Activated T-cell treated with anti-CD3 and anti-CD28 coated beads, Interleukin-2, amount 50 U/mL, for 1 hour (primary cell): ENCODE measurements around the gene CHST8.
"Not testable (repeated sequence)": the region's sequence is repeated elsewhere in the genome, so short reads cannot be mapped to it uniquely, and the experiment has no call there.

Source experiments
- DNase-seq: peaks from one replicate; pipeline ENCODE4 v3.0.0-alpha.2; 2020

CHST8 gene

DNA sequence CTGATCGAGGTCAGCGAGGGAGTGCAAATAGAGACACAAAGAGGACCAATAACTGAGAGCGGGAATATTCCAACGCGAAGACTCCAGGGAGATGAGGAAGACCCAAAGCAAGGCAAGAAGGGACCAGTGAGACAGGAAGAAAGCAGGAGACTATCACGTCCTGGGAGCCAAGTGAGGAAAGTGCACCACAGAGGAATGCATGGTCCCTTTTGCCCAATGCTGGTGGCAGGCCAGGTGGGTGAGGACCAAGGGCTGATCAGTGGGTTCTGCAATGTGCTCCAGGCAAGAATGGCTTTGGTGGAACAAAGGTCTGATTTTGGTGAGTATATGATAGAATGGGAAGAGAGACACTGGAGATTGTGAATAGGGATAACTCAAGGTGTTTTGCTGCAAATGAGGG is 25.4 kb downstream of the CHST8 start:
- DNase-seq: no peak

DNA sequence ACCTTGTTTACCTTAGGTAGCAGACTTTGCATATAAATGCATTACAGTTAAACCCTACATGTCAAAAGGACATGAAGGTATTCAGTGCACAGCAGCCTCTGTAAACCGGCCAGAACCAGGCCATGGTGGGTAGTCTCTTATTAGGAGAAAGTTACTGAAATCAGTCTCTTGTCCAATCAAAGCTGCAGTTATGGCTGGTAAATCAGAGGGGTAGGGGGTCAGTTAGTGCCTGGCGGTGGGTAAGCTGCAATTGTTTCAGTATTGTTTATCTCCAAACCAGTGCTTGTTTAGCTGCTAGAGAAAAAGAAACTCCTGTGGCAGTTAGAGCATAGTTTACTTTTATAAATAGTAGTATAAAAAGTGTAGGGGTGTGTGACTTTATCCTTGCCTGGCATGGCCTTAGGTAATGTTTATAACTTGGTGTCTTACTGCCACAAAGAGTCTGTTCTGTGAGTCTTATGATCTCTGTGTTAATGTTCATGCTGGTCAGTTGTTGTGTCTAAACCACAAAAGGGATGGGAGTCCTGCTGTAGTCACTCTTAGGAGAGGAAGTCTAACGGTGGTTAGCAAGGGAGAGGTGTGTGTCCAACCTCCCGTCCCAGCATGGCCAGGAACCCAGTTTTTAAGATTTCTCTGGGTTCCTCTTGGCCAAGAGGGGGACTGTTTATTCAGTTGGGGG is 28.0 kb downstream of the CHST8 start:
- DNase-seq: no peak

DNA sequence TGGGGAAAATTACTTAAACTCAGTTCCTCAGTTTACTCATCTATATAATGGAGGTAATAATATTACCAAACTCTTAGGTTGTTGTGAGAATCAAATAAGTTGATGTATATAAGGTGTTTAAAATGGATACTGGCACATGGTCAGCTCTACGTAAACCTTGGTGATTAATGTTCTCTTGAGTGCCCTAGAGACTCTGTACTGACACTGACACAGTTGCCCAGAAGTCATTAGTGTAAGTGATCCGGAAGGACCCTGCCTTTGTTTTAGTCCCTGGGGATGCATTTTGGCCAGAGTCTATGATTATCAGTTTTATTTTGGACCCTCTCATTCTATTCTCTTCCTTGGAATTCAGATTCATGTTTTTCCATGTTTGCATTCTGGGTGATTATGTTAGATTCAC is 31.9 kb downstream of the CHST8 start:
- DNase-seq: no peak

- no peak for DNase-seq
These were observed 33.2 kb downstream of the CHST8 start for GRCh38 chr19:33654840-33655508.

- DNase-seq: no peak
These were observed 38.1 kb downstream of the CHST8 start for GRCh38 chr19:33659835-33660234.

DNA sequence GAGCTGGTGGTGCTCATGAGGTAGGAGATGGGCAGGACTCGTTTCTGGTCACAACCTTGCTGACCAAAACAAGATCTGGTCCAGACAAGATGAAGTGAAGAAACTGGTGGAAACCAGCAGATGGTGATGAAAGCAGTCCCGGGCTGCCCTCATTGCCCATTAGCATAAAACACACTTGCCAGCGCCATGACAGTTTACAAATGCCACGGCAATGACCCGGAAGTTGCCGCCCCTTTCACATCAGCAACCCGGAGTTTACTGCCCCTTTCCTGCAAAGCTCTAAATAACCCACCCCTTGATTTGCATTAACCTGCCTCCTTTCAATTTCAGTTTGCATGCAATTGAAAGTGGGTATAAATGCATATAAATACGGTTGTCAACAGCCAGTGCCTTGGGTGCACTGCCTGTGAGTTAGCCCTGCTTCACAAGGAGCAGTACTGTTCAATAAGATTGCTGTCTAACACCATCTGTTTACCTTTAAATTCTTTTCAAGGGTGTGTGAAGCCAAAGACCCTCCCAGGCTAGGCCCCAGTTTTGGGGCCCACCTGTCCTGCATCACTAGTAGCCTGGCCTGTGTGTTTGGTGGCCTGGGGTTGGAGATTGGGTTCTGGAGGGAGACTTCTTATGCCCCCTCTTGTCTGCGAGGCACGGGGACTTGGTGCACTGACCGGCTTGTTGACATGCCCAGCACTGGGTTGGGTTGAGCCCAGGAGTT is 38.8 kb downstream of the CHST8 start:
- DNase-seq: no peak

DNA sequence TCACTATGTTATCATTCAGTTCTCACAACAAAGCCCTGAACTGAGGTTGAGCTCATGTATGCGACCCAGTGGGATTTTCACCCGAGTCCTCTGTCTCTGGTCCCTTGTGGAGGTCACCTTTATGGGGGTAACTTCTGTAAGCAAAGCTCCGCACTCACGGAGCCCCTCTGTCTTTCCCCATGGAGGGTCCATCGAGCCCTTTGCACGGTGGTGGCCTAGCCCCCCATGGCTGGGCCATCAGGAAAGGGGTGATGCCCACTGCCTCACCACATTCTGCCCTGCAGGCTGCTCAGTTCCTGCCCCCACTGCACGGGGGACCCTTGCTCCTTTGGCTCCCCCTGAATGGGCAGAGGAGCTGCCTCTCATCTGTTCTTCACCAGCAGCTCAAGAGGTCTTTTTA is 39.6 kb downstream of the CHST8 start:
- no peak for DNase-seq

- no peak for DNase-seq
These were observed 40.8 kb downstream of the CHST8 start for GRCh38 chr19:33662391-33663092.

GRCh38 chr19:33663316-33663715 is 41.6 kb downstream of the CHST8 start:
- DNase-seq: not testable (repeated sequence)

GRCh38 chr19:33664744-33665143 is 43.0 kb downstream of the CHST8 start:
- no peak for DNase-seq

- DNase-seq: no peak
These were observed 44.2 kb downstream of the CHST8 start for GRCh38 chr19:33665776-33666595.

DNA sequence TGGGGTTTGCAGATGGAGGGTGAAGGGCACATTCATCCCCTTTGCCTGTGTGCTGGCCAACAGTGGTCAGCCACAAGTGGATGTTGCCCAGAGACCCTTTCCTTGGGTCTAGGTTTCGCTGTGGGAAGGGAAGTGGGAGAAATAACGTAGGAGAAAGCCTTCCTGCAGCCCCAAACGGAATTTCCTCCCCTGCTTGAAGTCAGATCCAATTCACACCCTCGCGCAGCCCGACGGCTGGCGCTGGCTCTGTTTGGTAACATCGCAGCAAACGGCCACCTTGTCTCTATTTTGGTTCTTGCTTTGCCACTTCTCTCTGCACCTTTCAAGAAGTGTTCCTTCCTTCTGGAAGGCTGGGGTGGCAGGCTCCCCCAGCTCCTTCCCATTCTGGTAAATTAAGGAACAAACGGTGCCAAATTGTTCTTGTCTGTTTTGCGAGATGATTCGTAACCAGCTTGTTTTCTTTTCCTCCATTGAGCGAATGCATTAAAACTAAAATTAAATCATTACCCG is 45.4 kb downstream of the CHST8 start:
- no peak for DNase-seq

- DNase-seq: no peak
These were observed 46.1 kb downstream of the CHST8 start for GRCh38 chr19:33667881-33668280.

- DNase-seq: no peak
These were observed 47.2 kb downstream of the CHST8 start for GRCh38 chr19:33668968-33669367.

- DNase-seq: no peak
These were observed 47.6 kb downstream of the CHST8 start for GRCh38 chr19:33669376-33669775.

- no peak for DNase-seq
These were observed 48.6 kb downstream of the CHST8 start for GRCh38 chr19:33670398-33670797.

- DNase-seq: no peak
These were observed 49.5 kb downstream of the CHST8 start for GRCh38 chr19:33671211-33671610.

- no peak for DNase-seq
These were observed 51.6 kb downstream of the CHST8 start for GRCh38 chr19:33673258-33673875.

DNA sequence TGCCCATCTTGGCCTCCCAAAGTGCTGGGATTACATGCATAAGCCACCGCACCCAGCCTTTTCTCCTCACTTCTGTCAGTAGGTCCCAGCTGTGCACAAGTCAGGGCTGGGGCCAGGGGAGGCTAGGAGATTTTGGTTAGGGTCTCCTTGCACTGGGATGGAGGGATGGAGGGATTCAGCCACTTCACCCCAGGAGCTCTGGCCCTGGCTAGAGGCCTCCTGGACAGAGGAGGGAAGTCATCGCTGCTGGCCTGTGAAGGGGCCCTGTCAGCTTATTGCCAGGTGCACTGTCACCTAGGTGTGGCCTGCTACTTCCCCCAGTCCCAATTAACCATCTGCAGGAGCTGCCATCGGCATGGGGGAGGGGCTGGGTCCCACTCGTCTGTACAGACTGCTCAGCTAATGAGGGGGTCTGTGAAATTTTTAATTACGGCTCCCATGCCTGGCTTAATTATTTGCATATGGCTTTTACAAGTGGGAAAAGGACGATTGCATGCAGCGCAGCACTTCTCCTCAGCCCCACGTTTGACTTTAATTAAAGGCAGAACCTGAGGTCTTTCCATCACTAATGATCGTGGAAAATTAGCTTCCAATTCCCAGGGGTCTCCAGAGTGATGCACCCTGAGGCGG is 52.4 kb downstream of the CHST8 start:
- no peak for DNase-seq

- no peak for DNase-seq
These were observed 53.0 kb downstream of the CHST8 start for GRCh38 chr19:33674626-33675367.
